Astrocyte of the spinal cord (primary cell): ENCODE data around the gene INSM2.

Experiments
- DNase-seq: peaks from one replicate; pipeline ENCODE4 v3.0.0; 2011; ENCODE audit warnings: low read depth, low spot score
- H3K4me3 ChIP-seq: 2 replicates; pipeline ENCODE4 v1.5.1; 2011; ENCODE audit warnings: low read depth, mild to moderate bottlenecking, low read length, moderate library complexity
- in situ Hi-C: cut with HindIII; loops from 2 replicates; pipeline ENCODE4 v1.10.0; 2017; ENCODE audit warnings: low sequenced_read_pairs
- TF ChIP-seq, protein P1 (sequence below): IDR thresholded peaks from 2 replicates; pipeline ENCODE4 v1.5.1; 2012; ENCODE audit warnings: low read depth, mild to moderate bottlenecking, low read length, inconsistent platforms

Gene INSM2

DNA sequence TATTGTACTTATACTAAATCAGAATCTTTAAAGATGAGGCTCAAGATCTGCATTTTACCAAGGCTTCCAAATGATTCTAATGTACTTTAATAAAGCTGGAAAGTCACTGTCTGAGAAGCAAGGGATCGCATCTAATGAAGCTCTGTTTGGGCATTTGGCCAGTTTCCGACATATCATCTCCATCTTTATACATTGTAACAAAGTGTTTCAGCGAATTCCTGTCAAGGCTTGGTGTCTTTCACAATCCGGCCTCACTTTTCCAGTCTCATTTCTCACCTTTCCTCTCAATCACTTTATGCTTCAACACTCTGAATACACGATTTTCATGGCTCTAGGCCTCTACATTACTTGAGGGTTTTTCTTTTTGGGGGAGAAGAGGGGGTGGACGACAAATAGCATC is 27.5 kb upstream of the INSM2 start:
- no peak for DNase-seq
- no peak overlapping the region for H3K4me3 ChIP-seq
- TF ChIP-seq, protein P1, sequence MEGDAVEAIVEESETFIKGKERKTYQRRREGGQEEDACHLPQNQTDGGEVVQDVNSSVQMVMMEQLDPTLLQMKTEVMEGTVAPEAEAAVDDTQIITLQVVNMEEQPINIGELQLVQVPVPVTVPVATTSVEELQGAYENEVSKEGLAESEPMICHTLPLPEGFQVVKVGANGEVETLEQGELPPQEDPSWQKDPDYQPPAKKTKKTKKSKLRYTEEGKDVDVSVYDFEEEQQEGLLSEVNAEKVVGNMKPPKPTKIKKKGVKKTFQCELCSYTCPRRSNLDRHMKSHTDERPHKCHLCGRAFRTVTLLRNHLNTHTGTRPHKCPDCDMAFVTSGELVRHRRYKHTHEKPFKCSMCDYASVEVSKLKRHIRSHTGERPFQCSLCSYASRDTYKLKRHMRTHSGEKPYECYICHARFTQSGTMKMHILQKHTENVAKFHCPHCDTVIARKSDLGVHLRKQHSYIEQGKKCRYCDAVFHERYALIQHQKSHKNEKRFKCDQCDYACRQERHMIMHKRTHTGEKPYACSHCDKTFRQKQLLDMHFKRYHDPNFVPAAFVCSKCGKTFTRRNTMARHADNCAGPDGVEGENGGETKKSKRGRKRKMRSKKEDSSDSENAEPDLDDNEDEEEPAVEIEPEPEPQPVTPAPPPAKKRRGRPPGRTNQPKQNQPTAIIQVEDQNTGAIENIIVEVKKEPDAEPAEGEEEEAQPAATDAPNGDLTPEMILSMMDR = no peak
- in situ Hi-C loops = no loop called here

- H3K4me3 ChIP-seq = no peak overlapping the region
- DNase-seq = peak; percentile 3
- TF ChIP-seq, protein P1 = no peak
- in situ Hi-C loops = no loop called here
These were observed 27.0 kb upstream of the INSM2 start for GRCh38 chr14:35506927-35507326.

GRCh38 chr14:35509846-35510245 is 24.1 kb upstream of the INSM2 start:
- in situ Hi-C loops = no loop called here
- TF ChIP-seq, protein P1 = no peak
- no peak for DNase-seq
- no peak overlapping the region for H3K4me3 ChIP-seq

- DNase-seq = no peak
- no peak overlapping the region for H3K4me3 ChIP-seq
- TF ChIP-seq, protein P1 = no peak
- in situ Hi-C loops = no loop called here
These were observed 21.2 kb upstream of the INSM2 start for GRCh38 chr14:35512765-35513164.

- in situ Hi-C loops = no loop called here
- TF ChIP-seq, protein P1 = no peak
- no peak overlapping the region for H3K4me3 ChIP-seq
- no peak for DNase-seq
These were observed 18.0 kb upstream of the INSM2 start for GRCh38 chr14:35515916-35516315.

DNA sequence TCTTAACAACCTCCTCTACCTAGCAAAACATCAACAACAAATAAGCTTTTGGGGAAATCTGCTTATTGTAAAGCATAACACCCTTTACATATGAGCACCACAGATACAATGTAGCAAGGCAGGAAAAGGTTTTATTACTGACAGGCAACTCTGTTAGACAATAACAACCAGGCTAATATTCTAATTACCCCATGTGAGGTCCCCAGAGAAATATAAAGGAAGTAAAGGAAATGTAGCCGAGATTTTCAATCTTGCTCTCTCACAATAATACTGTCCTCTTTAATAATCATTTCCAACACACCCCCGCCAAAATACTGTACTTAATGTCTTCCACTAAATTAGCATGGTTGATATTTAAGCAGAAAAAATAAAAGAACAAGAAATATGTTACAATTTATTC is 14.0 kb upstream of the INSM2 start:
- DNase-seq = no peak
- TF ChIP-seq, protein P1 = no peak
- no peak overlapping the region for H3K4me3 ChIP-seq
- in situ Hi-C loops = no loop called here

DNA sequence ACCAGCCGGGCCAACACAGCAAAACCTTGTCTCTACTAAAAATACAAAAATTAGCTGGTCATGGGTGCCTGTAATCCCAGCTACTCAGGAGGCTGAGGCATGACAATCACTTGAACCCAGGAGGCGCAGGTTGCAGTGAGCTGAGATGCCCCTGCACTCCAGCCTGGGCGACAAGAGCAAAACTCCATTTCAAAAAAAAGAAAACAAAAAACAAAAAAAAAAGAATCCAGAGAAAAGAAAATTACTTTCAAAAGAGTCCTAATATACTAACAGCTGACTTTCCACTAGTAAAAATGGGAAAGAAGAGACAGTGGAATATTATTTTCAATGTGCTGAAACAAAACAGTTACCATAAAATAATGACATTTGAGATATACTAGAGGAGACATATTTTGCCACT is 8.3 kb upstream of the INSM2 start:
- in situ Hi-C loops = no loop called here
- TF ChIP-seq, protein P1 = no peak
- H3K4me3 ChIP-seq = no peak overlapping the region
- no peak for DNase-seq
